ENCODE data around the gene ARHGAP12. TPM values are rescaled to one million over a fixed set of nuclear protein-coding genes. Genes with fewer than 3 reads are reported as not detected.

The ARHGAP12 gene
- polyA plus RNA-seq, 1 donor from 2014 or later = 62.6 TPM

- Histone ChIP-seq H3F3A (ENCODE audit: insufficient read depth, low read length, poor library complexity, severe bottlenecking) (no peaks in the 10 kb centered on the region), H2AFZ (ENCODE audit: low read depth, low read length) (no peak overlapping the region), H3K9ac (ENCODE audit: low read length) (no peak overlapping the region), H3K79me2 (replicated peaks; ENCODE audit: insufficient read depth, low read length) (no peaks in the 10 kb centered on the region), H3K4me3 (ENCODE audit: low read length) (no peak overlapping the region), H4K20me1 (ENCODE audit: insufficient read depth) (no peaks in the 10 kb centered on the region), H3K9me3 (ENCODE audit: low read length) (no peaks in the 10 kb centered on the region), H3K36me3 (ENCODE audit: insufficient read depth, low read length) (no peaks in the 10 kb centered on the region), H3K9me2 (ENCODE audit: insufficient read depth, low read length) (no peaks in the 10 kb centered on the region), H3K27me3 (ENCODE audit: insufficient read depth, low read depth, low read length) (no peaks in the 10 kb centered on the region), H3K4me2 (ENCODE audit: low read length) (no peak overlapping the region), H3K27ac (ENCODE audit: low read length) (no peak overlapping the region)
- TF ChIP-seq REST (IDR thresholded peaks at IDR 0.05; ENCODE audit: borderline replicate concordance) (no peak), CTCF (IDR thresholded peaks at IDR 0.05; ENCODE audit: poor library complexity, severe bottlenecking) (no peak), SMC3 (conservative IDR thresholded peaks at IDR 0.05; ENCODE audit: poor library complexity) (no peak), MXI1 (conservative IDR thresholded peaks at IDR 0.05; ENCODE audit: poor library complexity, severe bottlenecking) (no peak), TAF1 (IDR thresholded peaks at IDR 0.05; ENCODE audit: low read depth) (no peak), EZH2 (IDR thresholded peaks at IDR 0.05; ENCODE audit: borderline replicate concordance, insufficient read depth, low read length, poor library complexity, severe bottlenecking) (no peak), RAD21 (conservative IDR thresholded peaks at IDR 0.05) (no peak), EP300 (conservative IDR thresholded peaks at IDR 0.05; ENCODE audit: poor library complexity, severe bottlenecking) (no peak), POLR2AphosphoS5 (IDR thresholded peaks at IDR 0.05) (no peak)
Observed at GRCh38 chr10:31944071-31944433, 15.4 kb upstream of the ARHGAP12 start.

- Histone ChIP-seq H3K36me3 (ENCODE audit: insufficient read depth, low read length) (no peaks in the 10 kb centered on the region), H3K9ac (ENCODE audit: low read length) (no peak overlapping the region), H3K27ac (ENCODE audit: low read length) (no peak overlapping the region), H2AFZ (ENCODE audit: low read depth, low read length) (no peak overlapping the region), H4K20me1 (ENCODE audit: insufficient read depth) (no peaks in the 10 kb centered on the region), H3F3A (ENCODE audit: insufficient read depth, low read length, poor library complexity, severe bottlenecking) (no peaks in the 10 kb centered on the region), H3K9me3 (ENCODE audit: low read length) (no peaks in the 10 kb centered on the region), H3K4me3 (ENCODE audit: low read length) (no peak overlapping the region), H3K9me2 (ENCODE audit: insufficient read depth, low read length) (no peaks in the 10 kb centered on the region), H3K4me2 (ENCODE audit: low read length) (no peak overlapping the region), H3K27me3 (ENCODE audit: insufficient read depth, low read depth, low read length) (no peaks in the 10 kb centered on the region), H3K79me2 (replicated peaks; ENCODE audit: insufficient read depth, low read length) (no peaks in the 10 kb centered on the region)
- TF ChIP-seq POLR2AphosphoS5 (IDR thresholded peaks at IDR 0.05) (no peak), EZH2 (IDR thresholded peaks at IDR 0.05; ENCODE audit: borderline replicate concordance, insufficient read depth, low read length, poor library complexity, severe bottlenecking) (no peak), RAD21 (conservative IDR thresholded peaks at IDR 0.05) (no peak), REST (IDR thresholded peaks at IDR 0.05; ENCODE audit: borderline replicate concordance) (no peak), MXI1 (conservative IDR thresholded peaks at IDR 0.05; ENCODE audit: poor library complexity, severe bottlenecking) (no peak), TAF1 (IDR thresholded peaks at IDR 0.05; ENCODE audit: low read depth) (no peak), SMC3 (conservative IDR thresholded peaks at IDR 0.05; ENCODE audit: poor library complexity) (no peak), EP300 (conservative IDR thresholded peaks at IDR 0.05; ENCODE audit: poor library complexity, severe bottlenecking) (no peak), CTCF (IDR thresholded peaks at IDR 0.05; ENCODE audit: poor library complexity, severe bottlenecking) (no peak)
Observed at GRCh38 chr10:31942892-31943291, 14.3 kb upstream of the ARHGAP12 start.

Data from neural cell (in vitro differentiated cells).